Caco-2 (cell line): Measurements from ENCODE around the gene SFSWAP. TPM values are rescaled to one million over a fixed set of nuclear protein-coding genes. Genes with fewer than 3 reads are reported as not detected.

Source experiments
- BruUV-seq: library from RNA; stranded (reverse); fragments of 400-500 nt; replicated peaks from 2 replicates; lab custom pipeline; 2021; lab: Mats Ljungman, UMichigan
- CTCF ChIA-PET: fragments of 300-600 bp; sonication (Branson Sonifier 250); formaldehyde crosslinking; loops from one replicate; lab custom pipeline; 2022; ENCODE audit warnings: antibody characterized with exemption; lab: Charles Lee
- POLR2A ChIA-PET: fragments of 300-600 bp; sonication (Branson Sonifier 250); formaldehyde crosslinking; loops from one replicate; lab custom pipeline; 2022; ENCODE audit warnings: antibody characterized with exemption; lab: Charles Lee
- DNase-seq, 2 experiments: peaks; one replicate each; pipeline versions ENCODE4 v3.0.0 to v3.0.0-alpha.2; 2020 to 2022
- H3K27me3 ChIP-seq: replicated peaks from 2 replicates; pipeline ENCODE4 v1.6.0; 2011; ENCODE audit warnings: low read length; ENCODE audit not compliant: control insufficient read depth, insufficient read depth
- H3K36me3 ChIP-seq: 2 replicates; pipeline ENCODE4 v1.5.1; 2011; ENCODE audit warnings: low read length; ENCODE audit not compliant: control insufficient read depth, insufficient read depth
- H3K4me1 ChIP-seq: fragments of 250-450 bp; sonication (Bioruptor Pico); 2 replicates; pipeline ENCODE4 v1.5.1; 2020; ENCODE audit warnings: mild to moderate bottlenecking
- H3K4me3 ChIP-seq: 2 replicates; pipeline ENCODE4 v1.5.1; 2011; ENCODE audit warnings: low read depth, mild to moderate bottlenecking, control low read depth, low read length
- H3K9me3 ChIP-seq: fragments of 250-450 bp; sonication (Bioruptor Pico); 2 replicates; pipeline ENCODE4 v1.5.1; 2020; ENCODE audit warnings: mild to moderate bottlenecking, moderate library complexity
- H3K27ac Mint-ChIP-seq: one replicate; pipeline ENCODE4 v1.8.0; 2022; ENCODE audit warnings: mixed read lengths; ENCODE audit not compliant: unreplicated experiment
- H3K27me3 Mint-ChIP-seq: one replicate; pipeline ENCODE4 v1.8.0; 2022; ENCODE audit warnings: mixed read lengths; ENCODE audit not compliant: insufficient read depth, unreplicated experiment
- H3K36me3 Mint-ChIP-seq: one replicate; pipeline ENCODE4 v1.8.0; 2022; ENCODE audit warnings: mild to moderate bottlenecking, mixed read lengths; ENCODE audit not compliant: insufficient read depth, unreplicated experiment
- H3K4me1 Mint-ChIP-seq: one replicate; pipeline ENCODE4 v1.8.0; 2022; ENCODE audit warnings: low read depth, mixed read lengths; ENCODE audit not compliant: unreplicated experiment
- H3K4me3 Mint-ChIP-seq: one replicate; pipeline ENCODE4 v1.8.0; 2022; ENCODE audit warnings: mild to moderate bottlenecking, moderate library complexity, mixed read lengths; ENCODE audit not compliant: unreplicated experiment
- H3K9me3 Mint-ChIP-seq: one replicate; pipeline ENCODE4 v1.8.0; 2022; ENCODE audit warnings: mixed read lengths; ENCODE audit not compliant: unreplicated experiment
- intact Hi-C: fragments of 100-400 bp; cut with micrococcal nuclease; formaldehyde crosslinking; loops from one replicate; pipeline ENCODE4 v1.10.0; 2022; ENCODE audit not compliant: unreplicated experiment
- total RNA-seq: library from RNA; stranded (reverse); gene quantifications from 2 replicates; pipeline ENCODE4 v1.2.3, GENCODE V29; 2022
- TF ChIP-seq, protein P1 (sequence below), 2 experiments: fragments of 200-600 bp in 1 of 2; IDR thresholded peaks; 1 replicate in 1 of 2; 2 replicates in 1 of 2; pipeline versions ENCODE4 v1.5.1 to v1.8.0; 2011 to 2022; ENCODE audit warnings: antibody characterized with exemption in 1 of 2, control low read depth in 1 of 2, inconsistent platforms in 1 of 2, low read depth in 1 of 2, low read length in 1 of 2, mild to moderate bottlenecking in 1 of 2, moderate library complexity in 1 of 2; ENCODE audit not compliant: insufficient read depth in 1 of 2, severe bottlenecking in 1 of 2, unreplicated experiment in 1 of 2

SFSWAP gene
- total RNA-seq, 1 experiment from 2014 or later = 42.3 TPM

DNA sequence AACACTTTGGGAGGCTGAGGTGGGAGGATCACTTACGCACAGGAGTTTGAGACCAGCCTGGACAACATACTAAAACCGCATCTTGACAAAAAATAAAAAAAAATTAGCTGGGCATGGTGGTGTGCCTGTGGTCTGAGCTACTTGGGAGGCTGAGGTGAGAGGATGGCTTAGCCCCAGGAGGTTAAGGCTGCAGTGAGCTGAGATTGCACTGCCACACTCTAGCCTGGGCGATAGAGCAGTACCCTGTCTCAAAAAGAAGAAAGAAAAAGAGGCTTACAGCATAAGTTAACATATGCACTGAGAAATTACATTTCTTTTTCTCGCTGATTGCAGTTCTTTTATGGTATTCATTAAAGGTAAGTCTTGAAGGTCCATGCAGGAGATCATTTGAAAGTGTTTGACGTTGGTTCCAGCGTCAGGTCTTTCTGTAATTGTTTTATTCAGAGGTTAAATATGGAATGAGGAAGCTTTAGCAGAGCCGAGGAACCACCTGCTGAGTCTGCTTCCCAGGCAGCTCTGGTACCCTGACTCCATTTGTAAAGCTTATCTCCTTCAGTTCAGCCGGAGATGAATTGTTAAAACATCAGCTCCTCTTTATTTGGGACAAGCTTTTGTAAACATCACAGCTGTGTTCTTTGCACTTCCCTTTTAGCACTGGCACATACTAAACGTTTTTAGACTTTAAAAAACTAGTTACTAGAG lies 18.5 kb downstream of the SFSWAP start:
- ChIA-PET CTCF (no interaction called here), POLR2A (no interaction called here)
- Mint-ChIP-seq H3K27me3 (no peaks in the 10 kb centered on the region), H3K9me3 (no peaks in the 10 kb centered on the region), H3K36me3 (peaks cover 87% of the 10 kb centered on the region), H3K4me1 (no peaks in the 10 kb centered on the region), H3K27ac (no peak overlapping the region), H3K4me3 (no peak overlapping the region)
- intact Hi-C loops = no loop called here
- BruUV-seq = no TSS peak
- no peaks in the 10 kb centered on the region for H3K9me3 ChIP-seq
- peaks cover 2% of the 10 kb centered on the region for H3K36me3 ChIP-seq
- DNase-seq = no peak
- no peaks in the 10 kb centered on the region for H3K27me3 ChIP-seq
- TF ChIP-seq, protein P1, sequence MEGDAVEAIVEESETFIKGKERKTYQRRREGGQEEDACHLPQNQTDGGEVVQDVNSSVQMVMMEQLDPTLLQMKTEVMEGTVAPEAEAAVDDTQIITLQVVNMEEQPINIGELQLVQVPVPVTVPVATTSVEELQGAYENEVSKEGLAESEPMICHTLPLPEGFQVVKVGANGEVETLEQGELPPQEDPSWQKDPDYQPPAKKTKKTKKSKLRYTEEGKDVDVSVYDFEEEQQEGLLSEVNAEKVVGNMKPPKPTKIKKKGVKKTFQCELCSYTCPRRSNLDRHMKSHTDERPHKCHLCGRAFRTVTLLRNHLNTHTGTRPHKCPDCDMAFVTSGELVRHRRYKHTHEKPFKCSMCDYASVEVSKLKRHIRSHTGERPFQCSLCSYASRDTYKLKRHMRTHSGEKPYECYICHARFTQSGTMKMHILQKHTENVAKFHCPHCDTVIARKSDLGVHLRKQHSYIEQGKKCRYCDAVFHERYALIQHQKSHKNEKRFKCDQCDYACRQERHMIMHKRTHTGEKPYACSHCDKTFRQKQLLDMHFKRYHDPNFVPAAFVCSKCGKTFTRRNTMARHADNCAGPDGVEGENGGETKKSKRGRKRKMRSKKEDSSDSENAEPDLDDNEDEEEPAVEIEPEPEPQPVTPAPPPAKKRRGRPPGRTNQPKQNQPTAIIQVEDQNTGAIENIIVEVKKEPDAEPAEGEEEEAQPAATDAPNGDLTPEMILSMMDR (IDR thresholded peaks at IDR 0.05; ENCODE audit: insufficient read depth in 1 of 2, low read depth in 1 of 2, low read length in 1 of 2, severe bottlenecking in 1 of 2, unreplicated experiment in 1 of 2) = no peak
- H3K4me3 ChIP-seq = no peak overlapping the region
- H3K4me1 ChIP-seq = no peaks in the 10 kb centered on the region

DNA sequence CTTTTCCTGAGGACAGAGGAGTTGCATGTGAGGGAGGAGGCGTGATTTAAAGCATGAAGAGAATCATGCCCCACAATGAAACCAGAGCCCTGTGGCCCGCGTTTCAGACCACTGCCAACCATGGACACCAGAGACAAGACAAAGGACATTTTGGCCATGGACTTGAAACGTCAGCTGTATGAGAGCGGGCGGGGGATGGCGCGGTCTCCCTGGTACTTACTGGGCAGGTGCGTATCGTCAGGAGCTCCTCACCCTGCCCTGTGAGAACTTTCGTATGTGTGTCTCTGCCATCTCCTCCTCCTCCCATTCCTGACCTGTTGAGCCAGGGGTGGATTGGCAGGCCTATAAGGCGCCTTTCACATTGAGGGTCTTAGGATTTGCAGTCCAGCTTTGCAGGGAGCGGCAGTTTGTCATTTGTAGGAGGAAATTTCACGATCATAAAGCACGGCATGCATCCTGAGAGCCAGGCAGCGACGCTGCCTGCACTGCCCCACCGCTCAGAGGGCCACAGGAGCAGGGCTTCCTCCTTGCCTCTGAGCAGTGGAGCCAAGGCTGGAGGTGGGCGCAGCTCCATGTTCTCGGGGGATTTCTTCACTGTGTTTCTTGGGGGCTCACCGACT lies 22.2 kb downstream of the SFSWAP start:
- no peak overlapping the region for H3K4me3 ChIP-seq
- TF ChIP-seq, protein P1 (IDR thresholded peaks at IDR 0.05; ENCODE audit: insufficient read depth in 1 of 2, low read depth in 1 of 2, low read length in 1 of 2, severe bottlenecking in 1 of 2, unreplicated experiment in 1 of 2) = no peak
- no peak overlapping the region for H3K27ac Mint-ChIP-seq
- BruUV-seq = no TSS peak
- ChIA-PET POLR2A (no interaction called here), CTCF (no interaction called here)
- no peak overlapping the region for H3K4me3 Mint-ChIP-seq
- H3K9me3 ChIP-seq = no peaks in the 10 kb centered on the region
- peaks cover 70% of the 10 kb centered on the region for H3K36me3 Mint-ChIP-seq
- peaks cover 7% of the 10 kb centered on the region for H3K4me1 ChIP-seq
- peaks cover 2% of the 10 kb centered on the region for H3K36me3 ChIP-seq
- H3K27me3 Mint-ChIP-seq = no peaks in the 10 kb centered on the region
- H3K9me3 Mint-ChIP-seq = no peaks in the 10 kb centered on the region
- intact Hi-C loops = no loop called here
- no peak for DNase-seq
- H3K27me3 ChIP-seq = no peaks in the 10 kb centered on the region
- H3K4me1 Mint-ChIP-seq = peaks cover 17% of the 10 kb centered on the region

DNA sequence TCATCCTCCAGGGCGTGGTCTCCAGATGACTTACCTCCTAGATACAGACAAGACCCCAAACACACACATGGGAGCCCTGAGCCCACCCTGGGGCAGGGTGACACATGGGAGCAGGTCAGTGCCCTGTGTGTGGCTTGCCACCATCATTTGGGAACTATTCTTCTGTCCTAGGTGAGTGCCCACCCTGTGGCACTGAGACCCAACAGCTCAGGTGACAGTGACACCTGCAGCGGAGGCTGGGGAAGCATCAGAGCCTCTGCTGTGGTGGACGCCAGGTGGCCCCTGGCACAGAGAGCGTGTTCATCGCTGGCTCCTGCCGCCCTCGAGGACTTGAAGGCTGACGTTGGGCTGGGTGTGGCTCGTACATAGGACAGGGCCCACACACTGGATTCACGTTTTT lies 23.0 kb downstream of the SFSWAP start:
- peaks cover 2% of the 10 kb centered on the region for H3K36me3 ChIP-seq
- peaks cover 71% of the 10 kb centered on the region for H3K36me3 Mint-ChIP-seq
- no peak overlapping the region for H3K27ac Mint-ChIP-seq
- no TSS peak for BruUV-seq
- no peaks in the 10 kb centered on the region for H3K9me3 ChIP-seq
- no peaks in the 10 kb centered on the region for H3K27me3 ChIP-seq
- peaks cover 7% of the 10 kb centered on the region for H3K4me1 ChIP-seq
- ChIA-PET CTCF (no interaction called here), POLR2A (no interaction called here)
- H3K27me3 Mint-ChIP-seq = no peaks in the 10 kb centered on the region
- peaks cover 17% of the 10 kb centered on the region for H3K4me1 Mint-ChIP-seq
- H3K4me3 Mint-ChIP-seq = no peak overlapping the region
- no peak overlapping the region for H3K4me3 ChIP-seq
- DNase-seq = no peak
- H3K9me3 Mint-ChIP-seq = no peaks in the 10 kb centered on the region
- intact Hi-C loops = no loop called here
- TF ChIP-seq, protein P1 (IDR thresholded peaks at IDR 0.05; ENCODE audit: insufficient read depth in 1 of 2, low read depth in 1 of 2, low read length in 1 of 2, severe bottlenecking in 1 of 2, unreplicated experiment in 1 of 2) = no peak
